Testis (tissue), 3 donors: ENCODE measurements around the gene TAAR2. TPM values are rescaled to one million over a fixed set of nuclear protein-coding genes. Genes with fewer than 3 reads are reported as not detected.

Experiments used
- DNase-seq: peaks from one replicate; pipeline ENCODE4 v3.0.0-alpha.2; 2019
- H3K27ac ChIP-seq, 2 donors: fragments of 200-600 bp; sonication (generic); one replicate each; pipeline ENCODE4 v1.5.1; 2019
- H3K27me3 ChIP-seq: fragments of 200-600 bp; sonication (generic); one replicate; pipeline ENCODE4 v1.5.1; 2019
- H3K36me3 ChIP-seq: fragments of 200-600 bp; sonication (generic); one replicate; pipeline ENCODE4 v1.5.1; 2017; ENCODE audit warnings: low read depth; ENCODE audit errors: missing control alignments
- H3K4me1 ChIP-seq: fragments of 200-600 bp; sonication (generic); one replicate; pipeline ENCODE4 v1.5.1; 2019
- H3K4me3 ChIP-seq, 2 donors: fragments of 200-600 bp; sonication (generic); one replicate each; pipeline ENCODE4 v1.5.1; 2017 to 2019
- H3K9me3 ChIP-seq: fragments of 200-600 bp; sonication (generic); one replicate; pipeline ENCODE4 v1.5.1; 2017
- CTCF ChIP-seq, 3 experiments: fragments of 450-650 bp in 2 of 3; fragments of 200-600 bp in 1 of 3; sonication (generic) in 1 of 3; IDR thresholded peaks; one replicate each; pipeline ENCODE4 v1.5.1; 2016 to 2019; ENCODE audit warnings: antibody characterized with exemption in 3 of 3, mild to moderate bottlenecking in 2 of 3, moderate library complexity in 1 of 3
- POLR2A ChIP-seq: fragments of 450-650 bp; IDR thresholded peaks from one replicate; pipeline ENCODE4 v1.6.1; 2017; ENCODE audit warnings: antibody characterized with exemption, mild to moderate bottlenecking, moderate library complexity
- WGBS, 2 donors: methylation state at CpG; one replicate each; pipeline ENCODE4 v1.1.5; 2018; 5-methylcytosine and 5-hydroxymethylcytosine counted together
- intact Hi-C: fragments of 100-400 bp; cut with DNase I; formaldehyde crosslinking; loops from one replicate; pipeline ENCODE4 v1.15.1; 2023; ENCODE audit warnings: low total_unique reads
- polyA plus RNA-seq: library from polyadenylated mRNA; stranded (reverse); fragments of 350-450 nt; fragmentation: Illumina TruSeq; extraction: RNeasy Lipid Tissue Mini Kit (QIAGEN cat#74804); gene quantifications from one replicate; pipeline ENCODE4 v1.2.3, GENCODE V29; 2014; ENCODE audit warnings: low read depth, low replicate concordance; ENCODE audit not compliant: insufficient read depth
- total RNA-seq, 2 donors: library from RNA; depleted of rRNA; stranded (reverse); fragments of >200 nt; gene quantifications; one replicate each; pipeline ENCODE4 v1.2.3, GENCODE V29; 2016

TAAR2 gene
- total and polyA plus RNA-seq, 3 donors from 2014 or later: not detected

GRCh38 chr6:132651062-132651461, 27.0 kb upstream of the TAAR2 start:
- H3K27ac ChIP-seq: no peak overlapping the region
- no peaks in the 10 kb centered on the region for H3K27me3 ChIP-seq
- intact Hi-C loops: no loop called here
- TF ChIP-seq CTCF (IDR thresholded peaks at IDR 0.05) (no peak), POLR2A (no peak)
- H3K4me3 ChIP-seq: no peak overlapping the region
- no peaks in the 10 kb centered on the region for H3K4me1 ChIP-seq
- WGBS, 2 donors: 89 to 90% methylated on average over 3 of the region's 3 CpGs
- no peaks in the 10 kb centered on the region for H3K9me3 ChIP-seq
- no peaks in the 10 kb centered on the region for H3K36me3 ChIP-seq
- DNase-seq: no peak

GRCh38 chr6:132650429-132650828, 26.4 kb upstream of the TAAR2 start:
- Histone ChIP-seq H3K9me3 (no peaks in the 10 kb centered on the region), H3K4me3 (no peak overlapping the region), H3K36me3 (no peaks in the 10 kb centered on the region), H3K27me3 (no peaks in the 10 kb centered on the region), H3K27ac (no peak overlapping the region), H3K4me1 (no peaks in the 10 kb centered on the region)
- intact Hi-C loops: no loop called here
- no peak for TF ChIP-seq CTCF (IDR thresholded peaks at IDR 0.05)
- 75 to 96% methylated on average over 1 of the region's 1 CpG for WGBS, 2 donors
- no peak for DNase-seq

- H3K4me3 ChIP-seq: no peak overlapping the region
- H3K27me3 ChIP-seq: no peaks in the 10 kb centered on the region
- DNase-seq: no peak
- WGBS, 2 donors: 59 to 64% methylated on average over 2 of the region's 2 CpGs
- H3K9me3 ChIP-seq: no peaks in the 10 kb centered on the region
- H3K4me1 ChIP-seq: no peaks in the 10 kb centered on the region
- TF ChIP-seq POLR2A: no peak
- no peak for TF ChIP-seq CTCF (IDR thresholded peaks at IDR 0.05)
- intact Hi-C loops: no loop called here
- H3K27ac ChIP-seq: no peak overlapping the region
- H3K36me3 ChIP-seq: no peaks in the 10 kb centered on the region
Measured at GRCh38 chr6:132648828-132649227, 24.8 kb upstream of the TAAR2 start.

- intact Hi-C loops: no loop called here
Measured at GRCh38 chr6:132648356-132648755, 24.3 kb upstream of the TAAR2 start.

More at GRCh38 chr6:132648356-132648755, 24.3 kb upstream of the TAAR2 start:
- TF ChIP-seq CTCF (IDR thresholded peaks at IDR 0.05) (no peak), POLR2A (no peak)
- no peak for DNase-seq
- H3K4me3 ChIP-seq: no peak overlapping the region
- H3K9me3 ChIP-seq: no peaks in the 10 kb centered on the region
- H3K27me3 ChIP-seq: no peaks in the 10 kb centered on the region
- no peaks in the 10 kb centered on the region for H3K4me1 ChIP-seq
- H3K36me3 ChIP-seq: no peaks in the 10 kb centered on the region
- 71 to 76% methylated on average over 2 of the region's 2 CpGs for WGBS, 2 donors
- H3K27ac ChIP-seq: no peak overlapping the region
